Measurements from ENCODE around the gene USP53. TPM values are rescaled to one million over a fixed set of nuclear protein-coding genes. Genes with fewer than 3 reads are reported as not detected.

The USP53 gene
- total RNA-seq, 1 experiment from 2014 or later, result 68.0 TPM

GRCh38 chr4:119240568-119240967 is 28.1 kb downstream of the USP53 start:
- Mint-ChIP-seq H3K4me3 (ENCODE audit: unreplicated experiment) (no peak overlapping the region), H3K27me3 (ENCODE audit: insufficient read depth, unreplicated experiment) (no peaks in the 10 kb centered on the region), H3K36me3 (ENCODE audit: insufficient read depth, unreplicated experiment) (peaks cover 38% of the 10 kb centered on the region), H3K9me3 (ENCODE audit: unreplicated experiment) (no peaks in the 10 kb centered on the region), H3K4me1 (ENCODE audit: insufficient read depth, unreplicated experiment) (peaks cover 11% of the 10 kb centered on the region), H3K27ac (ENCODE audit: low read depth, unreplicated experiment) (no peak overlapping the region)
- POLR2A ChIA-PET, result interaction anchor here (0.9 to 1.5 kb wide), 2 partner anchors 28 to 43 kb away, joined by 3 to 6 read pairs; partner anchors contain the start of gene USP53
- no TSS peak for BruUV-seq (replicated peaks)
- no peak for TF ChIP-seq CTCF (IDR thresholded peaks at IDR 0.05; ENCODE audit: unreplicated experiment)
- no peak for DNase-seq (ENCODE audit: unreplicated experiment)
- CTCF ChIA-PET, result no interaction called here
- intact Hi-C loops (cut with micrococcal nuclease), result no loop called here

DNA sequence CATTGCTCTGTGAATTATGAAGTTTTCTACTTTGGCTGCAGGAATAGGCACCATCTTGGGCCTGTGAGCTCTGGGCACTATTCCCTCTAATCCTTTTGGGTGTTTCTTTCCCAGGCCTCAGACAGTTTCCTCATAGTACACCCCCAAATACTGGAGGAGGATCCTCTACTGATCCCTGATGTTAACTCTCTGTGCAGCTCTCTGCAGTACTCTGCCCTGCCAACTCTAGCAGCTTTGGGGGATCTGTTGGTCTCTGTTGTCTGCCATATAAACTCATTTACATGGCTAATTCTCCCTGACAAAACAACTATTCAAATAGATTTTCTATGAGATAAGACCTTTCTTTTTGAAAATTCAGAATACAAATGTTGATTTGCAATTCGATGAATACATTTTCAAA is 29.9 kb downstream of the USP53 start:
- peaks cover 38% of the 10 kb centered on the region for H3K36me3 Mint-ChIP-seq (ENCODE audit: insufficient read depth, unreplicated experiment)
- POLR2A ChIA-PET, result interaction anchor here (0.6 to 1.8 kb wide), 4 partner anchors 21 to 197 kb away, joined by 3 to 9 read pairs (median 4); no protein-coding TSS in a partner anchor
- CTCF ChIA-PET, result interaction anchor here (1.1 kb wide), 1 partner anchor 30 kb away, joined by 5 read pairs; the partner anchor contains the start of gene USP53
- H3K27ac Mint-ChIP-seq (ENCODE audit: low read depth, unreplicated experiment), result no peak overlapping the region
- intact Hi-C loops (cut with micrococcal nuclease), result no loop called here
- H3K4me3 Mint-ChIP-seq (ENCODE audit: unreplicated experiment), result no peak overlapping the region
- no peak for DNase-seq (ENCODE audit: unreplicated experiment)
- H3K4me1 Mint-ChIP-seq (ENCODE audit: insufficient read depth, unreplicated experiment), result peaks cover 11% of the 10 kb centered on the region
- H3K9me3 Mint-ChIP-seq (ENCODE audit: unreplicated experiment), result no peaks in the 10 kb centered on the region
- BruUV-seq (replicated peaks), result no TSS peak
- no peaks in the 10 kb centered on the region for H3K27me3 Mint-ChIP-seq (ENCODE audit: insufficient read depth, unreplicated experiment)
- TF ChIP-seq CTCF (IDR thresholded peaks at IDR 0.05; ENCODE audit: unreplicated experiment), result no peak

- H3K4me3 Mint-ChIP-seq (ENCODE audit: unreplicated experiment), result no peak overlapping the region
- H3K27ac Mint-ChIP-seq (ENCODE audit: low read depth, unreplicated experiment), result no peak overlapping the region
- ChIA-PET POLR2A (interaction anchor here (1.8 kb wide), 1 partner anchor 30 kb away, joined by 9 read pairs; no protein-coding TSS in a partner anchor), CTCF (interaction anchor here (1.3 kb wide), 1 partner anchor 203 kb away, joined by 4 read pairs; no protein-coding TSS in a partner anchor)
- DNase-seq (ENCODE audit: unreplicated experiment), result no peak
- no TSS peak for BruUV-seq (replicated peaks)
- intact Hi-C loops (cut with micrococcal nuclease), result no loop called here
- peaks cover 6% of the 10 kb centered on the region for H3K4me1 Mint-ChIP-seq (ENCODE audit: insufficient read depth, unreplicated experiment)
- H3K9me3 Mint-ChIP-seq (ENCODE audit: unreplicated experiment), result no peaks in the 10 kb centered on the region
- no peaks in the 10 kb centered on the region for H3K27me3 Mint-ChIP-seq (ENCODE audit: insufficient read depth, unreplicated experiment)
- H3K36me3 Mint-ChIP-seq (ENCODE audit: insufficient read depth, unreplicated experiment), result peaks cover 32% of the 10 kb centered on the region
- no peak for TF ChIP-seq CTCF (IDR thresholded peaks at IDR 0.05; ENCODE audit: unreplicated experiment)
Measured at GRCh38 chr4:119243868-119244267, 31.4 kb downstream of the USP53 start.

GRCh38 chr4:119244344-119244743 is 31.8 kb downstream of the USP53 start:
- Mint-ChIP-seq H3K27me3 (ENCODE audit: insufficient read depth, unreplicated experiment) (no peaks in the 10 kb centered on the region), H3K27ac (ENCODE audit: low read depth, unreplicated experiment) (no peak overlapping the region), H3K4me1 (ENCODE audit: insufficient read depth, unreplicated experiment) (peaks cover 6% of the 10 kb centered on the region), H3K9me3 (ENCODE audit: unreplicated experiment) (no peaks in the 10 kb centered on the region), H3K4me3 (ENCODE audit: unreplicated experiment) (no peak overlapping the region), H3K36me3 (ENCODE audit: insufficient read depth, unreplicated experiment) (peaks cover 33% of the 10 kb centered on the region)
- BruUV-seq (replicated peaks), result no TSS peak
- ChIA-PET CTCF (no interaction called here), POLR2A (no interaction called here)
- TF ChIP-seq CTCF (IDR thresholded peaks at IDR 0.05; ENCODE audit: unreplicated experiment), result no peak
- intact Hi-C loops (cut with micrococcal nuclease), result no loop called here
- no peak for DNase-seq (ENCODE audit: unreplicated experiment)
